HCT116 (cell line): ENCODE data around the gene NDUFC1.

Experiments used
- CTCF ChIP-seq, 3 experiments: fragments of 200-600 bp in 1 of 3; sonication (generic) in 1 of 3; IDR thresholded peaks in 2 of 3; conservative IDR thresholded peaks in 1 of 3; 2 replicates each; pipeline ENCODE4 v1.5.1; 2012 to 2017; ENCODE audit warnings: low read depth in 2 of 3, low read length in 2 of 3, antibody characterized with exemption in 1 of 3, borderline replicate concordance in 1 of 3, control low read depth in 1 of 3, mild to moderate bottlenecking in 1 of 3, mixed read lengths in 1 of 3, mixed run types in 1 of 3, moderate library complexity in 1 of 3; ENCODE audit not compliant: insufficient read depth in 1 of 3
- JUND ChIP-seq: IDR thresholded peaks from 2 replicates; pipeline ENCODE4 v1.6.1; 2012
- POLR2AphosphoS5 ChIP-seq: IDR thresholded peaks from 2 replicates; pipeline ENCODE4 v1.6.1; 2011; ENCODE audit warnings: mild to moderate bottlenecking, low read depth, low read length, moderate library complexity
- SIN3A ChIP-seq: IDR thresholded peaks from 2 replicates; pipeline ENCODE4 v1.6.1; 2012; ENCODE audit warnings: low read depth
- YY1 ChIP-seq: IDR thresholded peaks from 2 replicates; pipeline ENCODE4 v1.6.1; 2011; ENCODE audit warnings: low read length, low read depth, moderate library complexity, mild to moderate bottlenecking; ENCODE audit not compliant: insufficient replicate concordance; ENCODE audit errors: extremely low read depth
- ZBTB33 ChIP-seq: IDR thresholded peaks from 2 replicates; pipeline ENCODE4 v1.6.1; 2011; ENCODE audit warnings: mild to moderate bottlenecking, low read length, moderate library complexity; ENCODE audit not compliant: insufficient replicate concordance; ENCODE audit errors: extremely low read depth
- ZFX ChIP-seq: fragments of 450-650 bp; IDR thresholded peaks from 2 replicates; pipeline ENCODE4 v1.6.1; 2017

- no peak for TF ChIP-seq ZFX
- no peak for TF ChIP-seq JUND
- no peak for TF ChIP-seq YY1
- TF ChIP-seq ZBTB33: no peak
- no peak for TF ChIP-seq CTCF (IDR thresholded peaks at IDR 0.05 in 2 of 3, conservative IDR thresholded peaks at IDR 0.05 in 1 of 3; ENCODE audit: borderline replicate concordance in 1 of 3, insufficient read depth in 1 of 3, low read depth in 2 of 3, low read length in 2 of 3)
- TF ChIP-seq POLR2AphosphoS5: no peak
- TF ChIP-seq SIN3A: no peak
Measured at GRCh38 chr4:139311909-139312308, 9.6 kb upstream of the NDUFC1 start.
